ENCODE measurements around the gene LST1. TPM values are rescaled to one million over a fixed set of nuclear protein-coding genes. Genes with fewer than 3 reads are reported as not detected.
A peak's percentile ranks its signal among the peaks of the same experiment; 100 is the strongest.

The LST1 gene
- total RNA-seq, 4 donors from 2014 or later: 0.49 to 50.4 (median 5.1) TPM; not detected in 1

- peak overlapping the region; percentile 97 to 99 (median 98) for H3K27ac ChIP-seq
- no peaks in the 10 kb centered on the region for H3K27me3 ChIP-seq
- H3K4me3 ChIP-seq: peak overlapping the region; percentile 80 to 98 (median 86)
- TF ChIP-seq CTCF (IDR thresholded peaks at IDR 0.05): peak in 3 of 6 experiments; percentile 13 to 26 (median 25)
- peak in 3 of 4 donors; percentile 85 to 91 (median 88) for TF ChIP-seq POLR2A (IDR thresholded peaks at IDR 0.05)
- H3K9me3 ChIP-seq: no peaks in the 10 kb centered on the region
- intact Hi-C loops (cut with DNase I): no loop called here
- peaks cover 13 to 18% (median 16%) of the 10 kb centered on the region in 3 donors for H3K36me3 ChIP-seq
- 0% methylated on average over 48 to 50 of the region's 50 CpGs for WGBS, 2 donors
- peaks cover 11 to 35% (median 14%) of the 10 kb centered on the region in 3 donors for H3K4me1 ChIP-seq
- peak; percentile 94 for DNase-seq
Observed at GRCh38 chr6:31619805-31620585, 33.9 kb downstream of the LST1 start.

GRCh38 chr6:31620586-31621319 is 34.7 kb downstream of the LST1 start, which contains the start of gene PRRC2A:
Gene PRRC2A, plus strand, starts transcription at chr6:31620715. Its CDS starts 2,075 bp downstream, at chr6:31622790.
- no peaks in the 10 kb centered on the region for H3K27me3 ChIP-seq
- H3K36me3 ChIP-seq: peaks cover 20 to 26% (median 24%) of the 10 kb centered on the region in 3 donors
- H3K27ac ChIP-seq: peak within 1 kb of the TSS; percentile 97 to 99 (median 98)
- intact Hi-C loops (cut with DNase I): no loop called here
- no peaks in the 10 kb centered on the region for H3K9me3 ChIP-seq
- WGBS, 2 donors: 1 to 6% methylated on average over 15 to 25 of the region's 67 CpGs
- H3K4me1 ChIP-seq: peaks cover 11 to 35% (median 14%) of the 10 kb centered on the region in 3 donors
- no peak for DNase-seq
- peak within 1 kb of the TSS; percentile 80 to 98 (median 86) for H3K4me3 ChIP-seq
- TF ChIP-seq POLR2A (IDR thresholded peaks at IDR 0.05): peak in 3 of 4 donors; percentile 52 to 77 (median 75)
- no peak for TF ChIP-seq CTCF (IDR thresholded peaks at IDR 0.05)

- Histone ChIP-seq H3K4me3 (peak overlapping the region; percentile 80 to 98 (median 86)), H3K4me1 (peaks cover 11 to 35% (median 14%) of the 10 kb centered on the region in 3 donors), H3K9me3 (no peaks in the 10 kb centered on the region), H3K27me3 (no peaks in the 10 kb centered on the region), H3K27ac (peak overlapping the region; percentile 97 to 99 (median 98)), H3K36me3 (peaks cover 27 to 32% (median 28%) of the 10 kb centered on the region in 3 donors)
- no peak for DNase-seq
- WGBS, 2 donors: 3 to 6% methylated on average over 15 of the region's 15 CpGs
- TF ChIP-seq POLR2A (IDR thresholded peaks at IDR 0.05) (no peak), CTCF (IDR thresholded peaks at IDR 0.05) (no peak)
- intact Hi-C loops (cut with DNase I): no loop called here
Observed at GRCh38 chr6:31621320-31621939, 35.4 kb downstream of the LST1 start.

- Histone ChIP-seq H3K9me3 (no peaks in the 10 kb centered on the region), H3K27ac (peak overlapping the region; percentile 97 to 99 (median 98)), H3K4me1 (peaks cover 11 to 35% (median 14%) of the 10 kb centered on the region in 3 donors), H3K36me3 (peaks cover 33 to 38% (median 34%) of the 10 kb centered on the region in 3 donors), H3K27me3 (no peaks in the 10 kb centered on the region), H3K4me3 (peak overlapping the region; percentile 80 to 98 (median 86))
- WGBS, 2 donors: 15 to 20% methylated on average over 4 of the region's 4 CpGs
- intact Hi-C loops (cut with DNase I): no loop called here
- TF ChIP-seq POLR2A (IDR thresholded peaks at IDR 0.05) (no peak), CTCF (IDR thresholded peaks at IDR 0.05) (no peak)
- no peak for DNase-seq
Observed at GRCh38 chr6:31621991-31622390, 35.9 kb downstream of the LST1 start.
